Testis (tissue), 2 donors: ENCODE measurements around the gene BCAR3.

ENCODE experiments used
- POLR2A ChIP-seq: fragments of 450-650 bp; IDR thresholded peaks from one replicate; pipeline ENCODE4 v1.6.1; 2017; ENCODE audit warnings: antibody characterized with exemption, mild to moderate bottlenecking, moderate library complexity
- TF ChIP-seq, protein P1 (sequence below), 3 experiments: fragments of 450-650 bp in 2 of 3; fragments of 200-600 bp in 1 of 3; sonication (generic) in 1 of 3; IDR thresholded peaks; one replicate each; pipeline ENCODE4 v1.5.1; 2016 to 2019; ENCODE audit warnings: antibody characterized with exemption in 3 of 3, mild to moderate bottlenecking in 2 of 3, moderate library complexity in 1 of 3

DNA sequence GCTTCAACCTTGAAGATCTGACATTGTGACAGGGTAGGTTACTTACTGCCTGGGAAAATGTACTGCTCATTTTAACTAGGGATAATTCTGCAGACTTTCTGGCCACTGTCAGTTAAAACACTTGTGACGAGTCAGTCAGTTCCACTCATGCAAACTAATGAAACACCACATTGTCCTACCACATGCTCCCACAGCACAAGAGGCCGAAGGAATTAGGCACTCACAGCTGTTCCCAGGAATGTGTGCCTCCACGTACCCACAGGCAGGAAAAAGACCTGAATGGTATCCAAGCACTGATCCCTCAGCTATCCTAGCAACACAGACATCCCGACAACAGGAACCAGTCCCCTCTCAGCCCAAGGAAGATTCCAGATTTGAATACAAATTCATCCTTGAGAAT lies 12.3 kb downstream of the BCAR3 start:
- TF ChIP-seq, protein P1, sequence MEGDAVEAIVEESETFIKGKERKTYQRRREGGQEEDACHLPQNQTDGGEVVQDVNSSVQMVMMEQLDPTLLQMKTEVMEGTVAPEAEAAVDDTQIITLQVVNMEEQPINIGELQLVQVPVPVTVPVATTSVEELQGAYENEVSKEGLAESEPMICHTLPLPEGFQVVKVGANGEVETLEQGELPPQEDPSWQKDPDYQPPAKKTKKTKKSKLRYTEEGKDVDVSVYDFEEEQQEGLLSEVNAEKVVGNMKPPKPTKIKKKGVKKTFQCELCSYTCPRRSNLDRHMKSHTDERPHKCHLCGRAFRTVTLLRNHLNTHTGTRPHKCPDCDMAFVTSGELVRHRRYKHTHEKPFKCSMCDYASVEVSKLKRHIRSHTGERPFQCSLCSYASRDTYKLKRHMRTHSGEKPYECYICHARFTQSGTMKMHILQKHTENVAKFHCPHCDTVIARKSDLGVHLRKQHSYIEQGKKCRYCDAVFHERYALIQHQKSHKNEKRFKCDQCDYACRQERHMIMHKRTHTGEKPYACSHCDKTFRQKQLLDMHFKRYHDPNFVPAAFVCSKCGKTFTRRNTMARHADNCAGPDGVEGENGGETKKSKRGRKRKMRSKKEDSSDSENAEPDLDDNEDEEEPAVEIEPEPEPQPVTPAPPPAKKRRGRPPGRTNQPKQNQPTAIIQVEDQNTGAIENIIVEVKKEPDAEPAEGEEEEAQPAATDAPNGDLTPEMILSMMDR (IDR thresholded peaks at IDR 0.05), result no peak
- no peak for TF ChIP-seq POLR2A
